H1 (cell line): ENCODE data around the gene HACD4. TPM values are rescaled to one million over a fixed set of nuclear protein-coding genes. Genes with fewer than 3 reads are reported as not detected.

Source experiments
- CTCF ChIA-PET: fragments of 300-600 bp; sonication (Branson Sonifier 250); formaldehyde crosslinking; loops from one replicate; lab custom pipeline; 2021; ENCODE audit not compliant: partially characterized antibody; lab: Charles Lee
- POLR2A ChIA-PET: fragments of 300-600 bp; sonication (Branson Sonifier 250); formaldehyde crosslinking; loops from one replicate; lab custom pipeline; 2021; ENCODE audit warnings: inconsistent platforms; ENCODE audit not compliant: partially characterized antibody; lab: Charles Lee
- DNase-seq, 2 experiments: peaks; one replicate each; pipeline versions ENCODE4 v3.0.0 to v3.0.0-alpha.2; 2010 to 2022; ENCODE audit warnings: low spot score in 2 of 2, low read depth in 1 of 2, mixed read lengths in 1 of 2
- FAIRE-seq: peaks from 2 replicates; lab custom pipeline; 2011; peaks lifted over from hg19 to GRCh38; lab: Jason Lieb, UNC
- H2AFZ ChIP-seq: 2 replicates; pipeline ENCODE4 v1.8.1; 2012; ENCODE audit warnings: low read length, inconsistent platforms
- H2AK5ac ChIP-seq: 2 replicates; pipeline ENCODE4 v1.6.1; 2013; ENCODE audit warnings: low read depth, low read length
- H2BK120ac ChIP-seq: replicated peaks from 2 replicates; pipeline ENCODE3; 2013; ENCODE audit warnings: low read depth, low read length, inconsistent platforms
- H2BK12ac ChIP-seq: 2 replicates; pipeline ENCODE4 v1.6.1; 2013; ENCODE audit warnings: low read depth, low read length
- H2BK15ac ChIP-seq: 2 replicates; pipeline ENCODE4 v1.6.1; 2013; ENCODE audit warnings: low read length
- H2BK20ac ChIP-seq: 2 replicates; pipeline ENCODE4 v1.6.1; 2013; ENCODE audit warnings: low read length
- H2BK5ac ChIP-seq: 2 replicates; pipeline ENCODE4 v1.6.1; 2013; ENCODE audit warnings: low read depth, low read length
- H3K14ac ChIP-seq: 2 replicates; pipeline ENCODE4 v1.6.1; 2013; ENCODE audit warnings: inconsistent platforms; ENCODE audit not compliant: insufficient read length
- H3K18ac ChIP-seq: 2 replicates; pipeline ENCODE4 v1.6.1; 2013; ENCODE audit warnings: low read length; ENCODE audit errors: extremely low read depth
- H3K23ac ChIP-seq: 2 replicates; pipeline ENCODE4 v1.6.1; 2013; ENCODE audit warnings: inconsistent platforms; ENCODE audit not compliant: insufficient read length
- H3K23me2 ChIP-seq: 2 replicates; pipeline ENCODE4 v1.6.1; 2013; ENCODE audit warnings: low read depth, low read length
- H3K27ac ChIP-seq: 2 replicates; pipeline ENCODE4 v1.6.1; 2011; ENCODE audit warnings: low read depth, low read length, inconsistent platforms
- H3K27me3 ChIP-seq, 4 experiments: replicated peaks in 1 of 4; 1 replicate in 1 of 4; 2 replicates in 3 of 4; pipeline versions ENCODE4 v1.6.1 to v1.8.1; 2011 to 2013; ENCODE audit warnings: low read length in 3 of 4, mild to moderate bottlenecking in 3 of 4, inconsistent platforms in 2 of 4, mixed read lengths in 2 of 4, moderate library complexity in 1 of 4; ENCODE audit not compliant: control insufficient read depth in 3 of 4, insufficient read depth in 3 of 4; ENCODE audit errors: extremely low read depth in 1 of 4
- H3K36me3 ChIP-seq, 4 experiments: 2 replicates each; pipeline versions ENCODE4 v1.6.1 to v1.8.1; 2011 to 2013; ENCODE audit warnings: mild to moderate bottlenecking in 4 of 4, low read length in 3 of 4, moderate library complexity in 2 of 4, control low read depth in 1 of 4, inconsistent platforms in 1 of 4; ENCODE audit not compliant: insufficient read depth in 4 of 4, control insufficient read depth in 2 of 4
- H3K4ac ChIP-seq: replicated peaks from 2 replicates; pipeline ENCODE3; 2013; ENCODE audit warnings: low read length, low read depth, mixed read lengths, inconsistent platforms; ENCODE audit not compliant: insufficient read length
- H3K4me1 ChIP-seq, 4 experiments: replicated peaks in 1 of 4; 1 replicate in 1 of 4; 2 replicates in 3 of 4; pipeline versions ENCODE4 v1.6.1 to v1.8.1; 2011 to 2013; ENCODE audit warnings: low read length in 3 of 4, inconsistent platforms in 2 of 4, mixed read lengths in 1 of 4; ENCODE audit not compliant: insufficient read depth in 4 of 4, control insufficient read depth in 3 of 4
- H3K4me2 ChIP-seq, 2 experiments: 2 replicates each; pipeline versions ENCODE4 v1.6.1 to v1.8.1; 2011 to 2013; ENCODE audit warnings: low read depth in 2 of 2, low read length in 2 of 2, control low read depth in 1 of 2, inconsistent platforms in 1 of 2, mild to moderate bottlenecking in 1 of 2; ENCODE audit not compliant: insufficient read depth in 1 of 2
- H3K4me3 ChIP-seq, 4 experiments: fragments of 200-600, 300-600 bp in 1 of 4; sonication (generic), shearing (Covaris generic), sonication (Bioruptor Twin) in 1 of 4; 2 replicates each; pipeline versions ENCODE4 v1.5.1 to v1.8.1; 2011 to 2016; ENCODE audit warnings: low read length in 4 of 4, low read depth in 3 of 4, control low read depth in 2 of 4, inconsistent platforms in 2 of 4, mild to moderate bottlenecking in 2 of 4, mixed read lengths in 1 of 4, moderate library complexity in 1 of 4; ENCODE audit not compliant: insufficient read depth in 2 of 4; ENCODE audit errors: extremely low read depth in 1 of 4
- H3K56ac ChIP-seq: replicated peaks from 2 replicates; pipeline ENCODE3; 2013; ENCODE audit warnings: low read depth, mild to moderate bottlenecking, mixed read lengths, low read length, inconsistent platforms; ENCODE audit not compliant: insufficient read length
- H3K79me1 ChIP-seq: 2 replicates; pipeline ENCODE4 v1.6.1; 2013; ENCODE audit warnings: low read depth, low read length, control low read depth
- H3K79me2 ChIP-seq, 2 experiments: 2 replicates each; pipeline versions ENCODE4 v1.6.1 to v1.8.1; 2012 to 2013; ENCODE audit warnings: low read length in 2 of 2, mild to moderate bottlenecking in 2 of 2, inconsistent platforms in 1 of 2; ENCODE audit not compliant: insufficient read depth in 2 of 2, control insufficient read depth in 1 of 2
- H3K9ac ChIP-seq, 4 experiments: replicated peaks in 1 of 4; 1 replicate in 1 of 4; 2 replicates in 3 of 4; pipeline versions ENCODE4 v1.6.1 to v1.8.1; 2011 to 2013; ENCODE audit warnings: low read depth in 3 of 4, low read length in 3 of 4, control low read depth in 2 of 4, mild to moderate bottlenecking in 2 of 4, moderate library complexity in 2 of 4, inconsistent platforms in 1 of 4; ENCODE audit errors: extremely low read depth in 1 of 4
- H3K9me3 ChIP-seq, 2 experiments: 2 replicates each; pipeline versions ENCODE4 v1.6.1 to v1.8.1; 2012 to 2013; ENCODE audit warnings: mild to moderate bottlenecking in 2 of 2, moderate library complexity in 2 of 2, control low read depth in 1 of 2, inconsistent platforms in 1 of 2, low read depth in 1 of 2, low read length in 1 of 2, mixed read lengths in 1 of 2; ENCODE audit not compliant: insufficient read depth in 2 of 2
- H4K20me1 ChIP-seq, 2 experiments: replicated peaks in 1 of 2; 2 replicates each; pipeline versions ENCODE3 to v1.8.1; 2011 to 2013; ENCODE audit warnings: inconsistent platforms in 2 of 2, low read length in 2 of 2, mild to moderate bottlenecking in 1 of 2; ENCODE audit not compliant: insufficient read depth in 2 of 2, control insufficient read depth in 1 of 2
- H4K5ac ChIP-seq: 2 replicates; pipeline ENCODE4 v1.6.1; 2013; ENCODE audit warnings: low read length, low read depth, mixed read lengths, inconsistent platforms; ENCODE audit not compliant: insufficient read length
- H4K8ac ChIP-seq: 2 replicates; pipeline ENCODE4 v1.8.0; 2013; ENCODE audit warnings: mild to moderate bottlenecking, moderate library complexity, low read length, inconsistent platforms; ENCODE audit not compliant: insufficient read depth; ENCODE audit errors: extremely low read depth
- H4K91ac ChIP-seq: replicated peaks from 2 replicates; pipeline ENCODE3; 2013; ENCODE audit warnings: low read length, mixed read lengths, inconsistent platforms; ENCODE audit not compliant: insufficient read length
- ATF2 ChIP-seq: IDR thresholded peaks from 2 replicates; pipeline ENCODE4 v1.6.1; 2012; ENCODE audit warnings: low read length, inconsistent platforms
- BRCA1 ChIP-seq: IDR thresholded peaks from 2 replicates; pipeline ENCODE4 v1.6.1; 2012; ENCODE audit warnings: low read depth, low read length, improper control_type of control experiment
- CHD2 ChIP-seq: IDR thresholded peaks from 2 replicates; pipeline ENCODE4 v1.6.1; 2012; ENCODE audit warnings: low read length, improper control_type of control experiment
- JUN ChIP-seq: IDR thresholded peaks from 2 replicates; pipeline ENCODE4 v1.6.1; 2011; ENCODE audit warnings: low read depth, mild to moderate bottlenecking, improper control_type of control experiment, low read length
- KDM1A ChIP-seq: fragments of 200-600, 300-600 bp; sonication (generic); IDR thresholded peaks from 2 replicates; pipeline ENCODE4 v1.7.1; 2016; ENCODE audit warnings: mild to moderate bottlenecking, low read length, borderline replicate concordance
- MAX ChIP-seq: IDR thresholded peaks from 2 replicates; pipeline ENCODE4 v1.6.1; 2012; ENCODE audit warnings: inconsistent platforms
- NANOG ChIP-seq: IDR thresholded peaks from 2 replicates; pipeline ENCODE4 v1.6.1; 2011; ENCODE audit warnings: low read length, low read depth, mild to moderate bottlenecking, inconsistent platforms; ENCODE audit not compliant: insufficient read depth, poor library complexity, severe bottlenecking
- POLR2AphosphoS5 ChIP-seq: IDR thresholded peaks from 2 replicates; pipeline ENCODE4 v1.6.1; 2011; ENCODE audit warnings: low read depth, low read length
- SUZ12 ChIP-seq: fragments of 200-600 bp; sonication (generic); IDR thresholded peaks from 2 replicates; pipeline ENCODE4 v1.6.1; 2012; ENCODE audit warnings: mild to moderate bottlenecking, inconsistent platforms, low read length, moderate library complexity, mixed read lengths
- WGBS, 2 experiments: shearing (Covaris generic) in 1 of 2; methylation state at CpG; one replicate each; pipeline versions ENCODE4 v1.1.6 to v1.1.7; 2013 to 2015; ENCODE audit warnings: low lambda C conversion rate in 2 of 2, mixed read lengths in 2 of 2, inconsistent platforms in 1 of 2, low coverage in 1 of 2, missing lambda C conversion rate in 1 of 2; ENCODE audit not compliant: insufficient replicate concordance in 2 of 2, insufficient coverage in 1 of 2, insufficient read length in 1 of 2; ENCODE audit errors: extremely low coverage in 1 of 2, missing lambda C conversion rate in 1 of 2; 5-methylcytosine and 5-hydroxymethylcytosine counted together
- polyA plus RNA-seq, 7 experiments: library from polyadenylated mRNA; depleted of rRNA in 3 of 7; stranded (reverse) in 5 of 7; unstranded in 2 of 7; fragments of >200 nt in 5 of 7; fragments of 200-250 nt in 2 of 7; gene quantifications; 1 replicate in 5 of 7; 2 replicates in 1 of 7; 4 replicates in 1 of 7; pipeline versions ENCODE4 v1.2.1 to v1.2.3, GENCODE V29; 2011 to 2013; ENCODE audit warnings: missing spikeins in 2 of 7, mixed read lengths in 2 of 7
- total RNA-seq: library from RNA; stranded (reverse); fragmentation: NEBNext Ultra II Directional; extraction: Animal tissue kit (Norgen Biotek cat#: 25700); gene quantifications from 2 replicates; pipeline ENCODE4 v1.2.1, GENCODE V29; 2021

The HACD4 gene
- total and polyA plus RNA-seq, 2 of the 8 experiments (the other 6 are each of a cell fraction or from before 2014, with no cell fraction given) = 0.65 to 0.86 TPM

GRCh38 chr9:21027295-21027694 lies 4.1 kb downstream of the HACD4 start:
- no peak overlapping the region for H2BK15ac ChIP-seq
- no peak overlapping the region for H3K27ac ChIP-seq
- H3K4me2 ChIP-seq = no peak overlapping the region
- H3K23ac ChIP-seq = no peak overlapping the region
- H4K91ac ChIP-seq = no peak overlapping the region
- no peak overlapping the region for H3K9ac ChIP-seq
- no peak overlapping the region for H3K56ac ChIP-seq
- no peak for DNase-seq
- no peak overlapping the region for H3K14ac ChIP-seq
- no peak overlapping the region for H2BK5ac ChIP-seq
- no peaks in the 10 kb centered on the region for H3K79me2 ChIP-seq
- H2BK120ac ChIP-seq = no peak overlapping the region
- POLR2A ChIA-PET = interaction anchor here (0.6 to 0.8 kb wide), 2 partner anchors 12 to 475 kb away, joined by 3 read pairs; no protein-coding TSS in a partner anchor
- H2BK20ac ChIP-seq = no peak overlapping the region
- FAIRE-seq = no peak
- H3K36me3 ChIP-seq = no peaks in the 10 kb centered on the region
- peaks cover 0 to 7% (median 4%) of the 10 kb centered on the region in 4 experiments; a peak in 3 of 7 replicates for H3K4me1 ChIP-seq
- H2AFZ ChIP-seq = no peak overlapping the region
- no peaks in the 10 kb centered on the region for H3K79me1 ChIP-seq
- no peak overlapping the region for H3K4ac ChIP-seq
- H4K20me1 ChIP-seq = no peaks in the 10 kb centered on the region
- no peak for TF ChIP-seq POLR2AphosphoS5
- no peak for TF ChIP-seq CHD2
- no peak for TF ChIP-seq MAX
- no peak for TF ChIP-seq NANOG
- no peak for TF ChIP-seq KDM1A
- TF ChIP-seq BRCA1 = no peak
- no peak for TF ChIP-seq ATF2
- no peak for TF ChIP-seq JUN
- TF ChIP-seq SUZ12 = no peak
- TF ChIP-seq, all 59 proteins: peak for 0
- Histone ChIP-seq H3K9me3 (no peaks in the 10 kb centered on the region), H3K27me3 (peaks cover 0 to 2% (median under 1%) of the 10 kb centered on the region in 4 experiments; a peak in 3 of 7 replicates), H3K4me3 (no peak overlapping the region), H4K8ac (no peak overlapping the region), H3K23me2 (peaks cover 3% of the 10 kb centered on the region; the same call in 1 of the 2 replicates), H3K18ac (no peak overlapping the region), H4K5ac (no peak overlapping the region), H2BK12ac (no peak overlapping the region), H2AK5ac (no peak overlapping the region)
- 96% methylated on average over 4 of the region's 4 CpGs; no CpG with 5 or more reads in 1 of the 2 experiments for WGBS, 2 experiments
- CTCF ChIA-PET = interaction anchor here (0.7 kb wide), 1 partner anchor 86 kb away, joined by 3 read pairs; no protein-coding TSS in a partner anchor
